C4-2B (cell line): ENCODE results near the gene EIF3L.

ENCODE experiments used
- ZFX ChIP-seq: fragments of 450-650 bp; IDR thresholded peaks from 2 replicates; pipeline ENCODE4 v1.6.1; 2017
- TF ChIP-seq, protein P1 (sequence below): fragments of 450-650 bp; conservative IDR thresholded peaks from 2 replicates; pipeline ENCODE4 v1.5.1; 2017; ENCODE audit warnings: mild to moderate bottlenecking

DNA sequence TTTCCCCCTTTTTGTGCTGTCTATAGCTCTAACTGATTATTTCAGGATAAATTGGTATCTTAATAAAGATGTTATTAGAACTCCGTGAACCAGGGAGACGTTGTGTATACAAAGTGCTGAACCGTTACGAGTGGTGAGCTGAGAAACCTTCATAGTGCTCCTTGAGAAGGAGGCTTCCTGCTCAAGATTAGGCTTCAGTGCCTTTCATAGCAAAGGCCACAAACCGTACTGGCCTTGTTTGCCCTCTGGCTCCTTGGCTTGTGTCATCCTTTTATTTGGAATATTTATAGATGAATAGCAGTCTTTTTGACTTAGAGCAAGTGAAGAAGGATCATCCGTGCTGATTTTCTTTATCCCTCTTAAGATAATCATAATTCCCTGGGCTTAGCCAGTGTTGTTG lies 16.3 kb downstream of the EIF3L start:
- TF ChIP-seq, protein P1, sequence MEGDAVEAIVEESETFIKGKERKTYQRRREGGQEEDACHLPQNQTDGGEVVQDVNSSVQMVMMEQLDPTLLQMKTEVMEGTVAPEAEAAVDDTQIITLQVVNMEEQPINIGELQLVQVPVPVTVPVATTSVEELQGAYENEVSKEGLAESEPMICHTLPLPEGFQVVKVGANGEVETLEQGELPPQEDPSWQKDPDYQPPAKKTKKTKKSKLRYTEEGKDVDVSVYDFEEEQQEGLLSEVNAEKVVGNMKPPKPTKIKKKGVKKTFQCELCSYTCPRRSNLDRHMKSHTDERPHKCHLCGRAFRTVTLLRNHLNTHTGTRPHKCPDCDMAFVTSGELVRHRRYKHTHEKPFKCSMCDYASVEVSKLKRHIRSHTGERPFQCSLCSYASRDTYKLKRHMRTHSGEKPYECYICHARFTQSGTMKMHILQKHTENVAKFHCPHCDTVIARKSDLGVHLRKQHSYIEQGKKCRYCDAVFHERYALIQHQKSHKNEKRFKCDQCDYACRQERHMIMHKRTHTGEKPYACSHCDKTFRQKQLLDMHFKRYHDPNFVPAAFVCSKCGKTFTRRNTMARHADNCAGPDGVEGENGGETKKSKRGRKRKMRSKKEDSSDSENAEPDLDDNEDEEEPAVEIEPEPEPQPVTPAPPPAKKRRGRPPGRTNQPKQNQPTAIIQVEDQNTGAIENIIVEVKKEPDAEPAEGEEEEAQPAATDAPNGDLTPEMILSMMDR, result no peak
- no peak for TF ChIP-seq ZFX
